B cell (primary cell): ENCODE results near the gene IL17REL. TPM values are rescaled to one million over a fixed set of nuclear protein-coding genes. Genes with fewer than 3 reads are reported as not detected.

Experiments used
- ATAC-seq: fragments of 200-7000 bp; cut with Tn5 transposase; one replicate; pipeline ENCODE4 v1.10.0; 2021; ENCODE audit warnings: low read depth, mild to moderate bottlenecking, moderate number of reproducible peaks, moderate library complexity
- CTCF ChIA-PET: fragments of 350-600 bp; sonication (Branson Sonifier 250); formaldehyde crosslinking; loops from one replicate; lab custom pipeline; 2021; ENCODE audit warnings: antibody characterized with exemption, inconsistent platforms; lab: Charles Lee
- POLR2A ChIA-PET: fragments of 350-600 bp; sonication (Branson Sonifier 250); formaldehyde crosslinking; loops from one replicate; lab custom pipeline; 2021; ENCODE audit warnings: antibody characterized with exemption; lab: Charles Lee
- DNase-seq: peaks from one replicate; pipeline ENCODE4 v3.0.0; 2013
- H2AFZ ChIP-seq: 2 replicates; pipeline ENCODE4 v1.6.1; 2012; ENCODE audit warnings: mild to moderate bottlenecking, low read depth, low read length; ENCODE audit not compliant: insufficient read depth, poor library complexity, severe bottlenecking
- H3K27ac ChIP-seq, 2 donors: 1 replicate in 1 of 2; 2 replicates in 1 of 2; pipeline ENCODE4 v1.5.1; 2012 to 2013; ENCODE audit warnings: low read length in 2 of 2, mild to moderate bottlenecking in 2 of 2, moderate library complexity in 1 of 2
- H3K27me3 ChIP-seq, 4 experiments: fragments of 200-600 bp in 1 of 4; sonication (generic) in 1 of 4; replicated peaks in 1 of 4; 1 replicate in 2 of 4; 2 replicates in 2 of 4; pipeline versions ENCODE4 v1.6.1 to v1.7.0; 2013 to 2016; ENCODE audit warnings: low read length in 3 of 4, mild to moderate bottlenecking in 2 of 4, mixed read lengths in 1 of 4, moderate library complexity in 1 of 4; ENCODE audit not compliant: insufficient read depth in 4 of 4, control insufficient read depth in 3 of 4; ENCODE audit errors: control extremely low read depth in 1 of 4
- H3K36me3 ChIP-seq, 2 experiments: replicated peaks in 1 of 2; 1 replicate in 1 of 2; 2 replicates in 1 of 2; pipeline versions ENCODE4 v1.6.1 to v1.7.1; 2013; ENCODE audit warnings: low read length in 1 of 2; ENCODE audit not compliant: insufficient read depth in 2 of 2, control insufficient read depth in 1 of 2; ENCODE audit errors: control extremely low read depth in 1 of 2, extremely low read depth in 1 of 2
- H3K4me1 ChIP-seq, 2 donors: fragments of 200-600 bp in 1 of 2; sonication (generic) in 1 of 2; 1 replicate in 1 of 2; 2 replicates in 1 of 2; pipeline versions ENCODE4 v1.5.1 to v1.6.1; 2013 to 2017; ENCODE audit warnings: low read length in 2 of 2; ENCODE audit not compliant: control insufficient read depth in 2 of 2, insufficient read depth in 2 of 2
- H3K4me2 ChIP-seq: replicated peaks from 2 replicates; pipeline ENCODE3; 2012; ENCODE audit warnings: mild to moderate bottlenecking, low read depth, low read length; ENCODE audit not compliant: poor library complexity, severe bottlenecking
- H3K4me3 ChIP-seq, 5 experiments: fragments of 200-600 bp in 1 of 5; sonication (generic) in 1 of 5; 1 replicate in 3 of 5; 2 replicates in 2 of 5; pipeline versions ENCODE4 v1.5.1 to v1.7.0; 2011 to 2016; ENCODE audit warnings: low read length in 4 of 5, mild to moderate bottlenecking in 4 of 5, low read depth in 2 of 5, control low read depth in 1 of 5, moderate library complexity in 1 of 5; ENCODE audit not compliant: insufficient read depth in 1 of 5; ENCODE audit errors: control extremely low read depth in 1 of 5, extremely low read depth in 1 of 5
- H3K79me2 ChIP-seq: fragments of 200-600 bp; sonication (generic); one replicate; pipeline ENCODE4 v1.6.0; 2016; ENCODE audit warnings: low read length; ENCODE audit not compliant: control insufficient read depth, insufficient read depth
- H3K9ac ChIP-seq: fragments of 200-600 bp; sonication (generic); 2 replicates; pipeline ENCODE4 v1.6.1; 2017; ENCODE audit warnings: mild to moderate bottlenecking, low read length, moderate library complexity
- H3K9me3 ChIP-seq, 3 donors: one replicate each; pipeline versions ENCODE4 v1.6.1 to v1.7.1; 2013; ENCODE audit warnings: low read length in 2 of 3; ENCODE audit not compliant: control insufficient read depth in 2 of 3, insufficient read depth in 1 of 3; ENCODE audit errors: control extremely low read depth in 1 of 3
- H4K20me1 ChIP-seq: 2 replicates; pipeline ENCODE4 v1.6.0; 2012; ENCODE audit warnings: mild to moderate bottlenecking, low read length; ENCODE audit not compliant: insufficient read depth, control insufficient read depth, poor library complexity, severe bottlenecking
- H3K27ac Mint-ChIP-seq: one replicate; pipeline ENCODE4 v1.8.0; 2021; ENCODE audit warnings: mixed read lengths
- H3K27me3 Mint-ChIP-seq: one replicate; pipeline ENCODE4 v1.8.0; 2021; ENCODE audit warnings: mixed read lengths
- H3K4me1 Mint-ChIP-seq: one replicate; pipeline ENCODE4 v1.8.0; 2021; ENCODE audit warnings: mixed read lengths
- H3K4me3 Mint-ChIP-seq: one replicate; pipeline ENCODE4 v1.8.0; 2021; ENCODE audit warnings: mixed read lengths
- H3K9me3 Mint-ChIP-seq: one replicate; pipeline ENCODE4 v1.8.0; 2022; ENCODE audit warnings: mixed read lengths; ENCODE audit not compliant: insufficient read depth
- EZH2 ChIP-seq: IDR thresholded peaks from 2 replicates; pipeline ENCODE4 v1.6.1; 2012; ENCODE audit warnings: borderline replicate concordance, low read depth, mild to moderate bottlenecking, moderate library complexity, low read length; ENCODE audit not compliant: insufficient read depth, poor library complexity, severe bottlenecking
- WGBS: methylation state at CpG from one replicate; pipeline ENCODE4 v1.1.5; 2013; ENCODE audit warnings: missing lambda C conversion rate; ENCODE audit not compliant: insufficient coverage; 5-methylcytosine and 5-hydroxymethylcytosine counted together
- intact Hi-C: fragments of 100-400 bp; cut with micrococcal nuclease; formaldehyde crosslinking; loops from one replicate; pipeline ENCODE4 v1.10.0; 2022
- polyA plus RNA-seq: library from polyadenylated mRNA; depleted of rRNA; stranded (reverse); fragments of >200 nt; gene quantifications from 2 replicates; pipeline ENCODE4 v1.2.3, GENCODE V29; 2012
- total RNA-seq, 2 donors: library from RNA; stranded (reverse); fragments of 120-200 nt in 1 of 2; gene quantifications; 1 replicate in 1 of 2; 2 replicates in 1 of 2; pipeline versions ENCODE4 v1.2.3 to v1.2.4, GENCODE V29; 2013 to 2022
- TF ChIP-seq, protein P1 (sequence below): fragments of 200-600 bp; IDR thresholded peaks from one replicate; pipeline ENCODE4 v1.8.0; 2022; ENCODE audit warnings: antibody characterized with exemption, mild to moderate bottlenecking

Gene IL17REL
- total and polyA plus RNA-seq, 2 donors (not counting 1 experiment from before 2014, with no cell fraction given) = 0.09 to 0.10 TPM

DNA sequence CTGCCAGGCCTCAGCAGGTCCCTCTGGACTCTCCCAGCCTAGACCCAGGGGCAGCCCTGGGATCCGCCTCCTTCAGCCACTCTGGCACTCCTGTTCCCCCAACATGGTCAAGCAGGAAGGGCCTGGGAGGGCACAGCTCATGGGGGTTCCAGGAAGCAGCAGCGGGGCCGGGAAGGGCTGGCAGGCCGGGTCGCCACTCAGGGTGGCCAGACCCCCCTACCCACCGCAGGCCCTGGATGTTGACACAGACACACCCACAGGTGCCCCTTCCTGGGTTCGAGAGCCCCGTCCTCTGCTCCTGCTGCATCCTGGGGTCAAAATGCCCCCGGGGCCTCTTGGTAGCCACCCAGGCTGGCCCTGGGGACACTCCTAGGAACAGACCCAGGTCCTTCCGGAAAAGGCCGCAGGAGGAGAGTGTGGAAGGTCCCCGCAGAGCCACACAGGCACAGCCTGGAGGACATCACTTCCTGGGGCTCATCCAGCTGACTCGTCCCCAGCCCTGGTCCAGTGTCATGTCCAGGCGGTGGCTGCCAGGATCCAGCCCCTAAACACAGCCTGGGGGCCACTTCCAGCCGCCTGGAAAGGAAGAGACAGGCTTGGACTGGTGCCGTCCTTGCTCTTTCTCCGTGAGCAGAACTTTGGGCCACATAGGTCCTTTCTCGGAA lies 58.8 kb downstream of the IL17REL start:
- POLR2A ChIA-PET = interaction anchor here (0.5 to 1.2 kb wide), 2 partner anchors 18 to 578 kb away, joined by 3 to 4 read pairs; no protein-coding TSS in a partner anchor
- Mint-ChIP-seq H3K27me3 (no peaks in the 10 kb centered on the region), H3K4me1 (peaks cover 4% of the 10 kb centered on the region), H3K4me3 (no peak overlapping the region), H3K27ac (no peak overlapping the region), H3K9me3 (no peaks in the 10 kb centered on the region)
- no peak overlapping the region for H3K4me2 ChIP-seq
- no peaks in the 10 kb centered on the region for H3K79me2 ChIP-seq
- no peak overlapping the region for H2AFZ ChIP-seq
- intact Hi-C loops = no loop called here
- H3K9me3 ChIP-seq = no peaks in the 10 kb centered on the region
- WGBS = 94% methylated on average over 18 of the region's 18 CpGs
- no peak for DNase-seq
- TF ChIP-seq, protein P1, sequence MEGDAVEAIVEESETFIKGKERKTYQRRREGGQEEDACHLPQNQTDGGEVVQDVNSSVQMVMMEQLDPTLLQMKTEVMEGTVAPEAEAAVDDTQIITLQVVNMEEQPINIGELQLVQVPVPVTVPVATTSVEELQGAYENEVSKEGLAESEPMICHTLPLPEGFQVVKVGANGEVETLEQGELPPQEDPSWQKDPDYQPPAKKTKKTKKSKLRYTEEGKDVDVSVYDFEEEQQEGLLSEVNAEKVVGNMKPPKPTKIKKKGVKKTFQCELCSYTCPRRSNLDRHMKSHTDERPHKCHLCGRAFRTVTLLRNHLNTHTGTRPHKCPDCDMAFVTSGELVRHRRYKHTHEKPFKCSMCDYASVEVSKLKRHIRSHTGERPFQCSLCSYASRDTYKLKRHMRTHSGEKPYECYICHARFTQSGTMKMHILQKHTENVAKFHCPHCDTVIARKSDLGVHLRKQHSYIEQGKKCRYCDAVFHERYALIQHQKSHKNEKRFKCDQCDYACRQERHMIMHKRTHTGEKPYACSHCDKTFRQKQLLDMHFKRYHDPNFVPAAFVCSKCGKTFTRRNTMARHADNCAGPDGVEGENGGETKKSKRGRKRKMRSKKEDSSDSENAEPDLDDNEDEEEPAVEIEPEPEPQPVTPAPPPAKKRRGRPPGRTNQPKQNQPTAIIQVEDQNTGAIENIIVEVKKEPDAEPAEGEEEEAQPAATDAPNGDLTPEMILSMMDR = no peak
- no peak for TF ChIP-seq EZH2
- no peak overlapping the region for H3K4me3 ChIP-seq
- no peaks in the 10 kb centered on the region for H3K27me3 ChIP-seq
- ATAC-seq = no peak
- peaks cover 0 to 13% of the 10 kb centered on the region in 2 donors for H3K4me1 ChIP-seq
- H4K20me1 ChIP-seq = no peaks in the 10 kb centered on the region
- CTCF ChIA-PET = interaction anchor here (1.1 kb wide), 1 partner anchor 23 kb away, joined by 3 read pairs; no protein-coding TSS in a partner anchor
- no peak overlapping the region for H3K27ac ChIP-seq
- no peaks in the 10 kb centered on the region for H3K36me3 ChIP-seq
- H3K9ac ChIP-seq = no peak overlapping the region

DNA sequence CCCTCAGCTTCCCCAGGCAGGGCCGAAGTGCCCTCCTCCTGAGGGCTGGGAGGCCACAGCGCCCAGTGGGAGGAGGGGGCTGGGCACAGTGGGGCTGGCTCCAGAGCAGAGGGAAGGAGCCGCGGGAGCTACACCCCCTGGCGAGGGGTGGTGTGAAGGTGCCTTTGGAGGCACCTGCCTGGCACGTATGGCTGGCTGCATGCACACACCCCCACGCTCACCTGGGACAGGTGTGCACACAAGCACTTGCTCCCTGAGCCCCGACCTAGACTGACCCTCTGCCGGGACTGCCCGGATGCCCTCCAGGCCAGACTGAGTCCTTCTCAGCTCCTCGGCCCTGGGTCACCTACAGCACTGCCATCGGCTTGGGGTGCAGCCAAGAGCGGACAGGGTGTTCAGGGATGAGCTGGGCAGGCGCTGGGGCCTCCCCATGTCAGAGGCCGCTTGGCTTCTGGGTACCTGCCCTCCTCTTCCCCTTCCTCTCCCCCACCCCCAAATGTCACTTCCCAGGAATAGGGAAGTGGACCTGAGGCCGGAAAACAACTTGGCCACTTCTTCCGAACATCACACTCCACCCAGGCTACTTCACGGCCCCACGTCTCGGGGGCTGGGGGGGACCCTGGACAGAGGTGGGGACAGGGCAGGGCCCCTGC lies 59.4 kb downstream of the IL17REL start:
- 83% methylated on average over 18 of the region's 20 CpGs for WGBS
- Histone ChIP-seq H3K79me2 (no peaks in the 10 kb centered on the region), H3K4me3 (no peak overlapping the region), H2AFZ (no peak overlapping the region), H3K27ac (no peak overlapping the region), H3K9ac (no peak overlapping the region), H4K20me1 (no peaks in the 10 kb centered on the region), H3K36me3 (no peaks in the 10 kb centered on the region), H3K4me2 (no peak overlapping the region), H3K27me3 (no peaks in the 10 kb centered on the region), H3K4me1 (peaks cover 0 to 13% of the 10 kb centered on the region in 2 donors), H3K9me3 (no peaks in the 10 kb centered on the region)
- TF ChIP-seq, protein P1 = no peak
- TF ChIP-seq EZH2 = no peak
- Mint-ChIP-seq H3K27ac (no peak overlapping the region), H3K4me3 (no peak overlapping the region), H3K4me1 (peaks cover 2% of the 10 kb centered on the region), H3K27me3 (no peaks in the 10 kb centered on the region), H3K9me3 (no peaks in the 10 kb centered on the region)
- ChIA-PET CTCF (interaction anchor here (1.1 kb wide), 1 partner anchor 22 kb away, joined by 3 read pairs; no protein-coding TSS in a partner anchor), POLR2A (interaction anchor here (1.2 kb wide), 1 partner anchor 17 kb away, joined by 3 read pairs; no protein-coding TSS in a partner anchor)
- intact Hi-C loops = no loop called here
- ATAC-seq (no peak), DNase-seq (no peak)
